Trophoblast cell (in vitro differentiated cells and primary cell): Measurements from ENCODE around the gene ZSWIM1.

ENCODE experiments used
- DNase-seq, 2 donors: peaks; one replicate each; pipeline ENCODE4 v3.0.0-alpha.2; 2016
- H2AFZ ChIP-seq: 2 replicates; pipeline ENCODE4 v1.6.1; 2013; ENCODE audit warnings: low read length, moderate library complexity, mild to moderate bottlenecking; ENCODE audit not compliant: insufficient read depth, poor library complexity
- H2AK5ac ChIP-seq: 2 replicates; pipeline ENCODE4 v1.6.1; 2013; ENCODE audit warnings: mild to moderate bottlenecking, low read length
- H2BK120ac ChIP-seq: 2 replicates; pipeline ENCODE4 v1.6.1; 2013; ENCODE audit warnings: low read length, mild to moderate bottlenecking, moderate library complexity; ENCODE audit not compliant: insufficient read depth, poor library complexity
- H2BK12ac ChIP-seq: 2 replicates; pipeline ENCODE4 v1.6.1; 2013; ENCODE audit warnings: mild to moderate bottlenecking, low read length, moderate library complexity
- H2BK5ac ChIP-seq: 2 replicates; pipeline ENCODE4 v1.6.1; 2013; ENCODE audit warnings: low read length, low read depth, moderate library complexity, mild to moderate bottlenecking; ENCODE audit not compliant: poor library complexity
- H3K14ac ChIP-seq: 2 replicates; pipeline ENCODE4 v1.6.1; 2013; ENCODE audit warnings: mild to moderate bottlenecking, low read length
- H3K18ac ChIP-seq: 2 replicates; pipeline ENCODE4 v1.6.1; 2013; ENCODE audit warnings: mild to moderate bottlenecking, low read length
- H3K23ac ChIP-seq: 2 replicates; pipeline ENCODE4 v1.6.1; 2013; ENCODE audit warnings: low read length
- H3K27ac ChIP-seq: 2 replicates; pipeline ENCODE4 v1.5.1; 2013; ENCODE audit warnings: low read depth, mild to moderate bottlenecking, inconsistent platforms, low read length, moderate library complexity
- H3K27me3 ChIP-seq: 2 replicates; pipeline ENCODE4 v1.6.1; 2013; ENCODE audit warnings: inconsistent platforms, mild to moderate bottlenecking, low read length, moderate library complexity; ENCODE audit not compliant: insufficient read depth
- H3K36me3 ChIP-seq, 2 experiments: 1 replicate in 1 of 2; 2 replicates in 1 of 2; pipeline ENCODE4 v1.6.1; 2013; ENCODE audit warnings: low read length in 2 of 2, mild to moderate bottlenecking in 2 of 2, moderate library complexity in 1 of 2; ENCODE audit not compliant: insufficient read depth in 2 of 2, control insufficient read depth in 1 of 2
- H3K4ac ChIP-seq: 2 replicates; pipeline ENCODE4 v1.6.1; 2013; ENCODE audit warnings: low read depth, mild to moderate bottlenecking, low read length, moderate library complexity
- H3K4me1 ChIP-seq, 2 experiments: 1 replicate in 1 of 2; 2 replicates in 1 of 2; pipeline ENCODE4 v1.6.1; 2013; ENCODE audit warnings: low read length in 2 of 2, mild to moderate bottlenecking in 2 of 2, moderate library complexity in 1 of 2; ENCODE audit not compliant: insufficient read depth in 2 of 2, control insufficient read depth in 1 of 2
- H3K4me2 ChIP-seq: 2 replicates; pipeline ENCODE4 v1.6.1; 2013; ENCODE audit warnings: inconsistent platforms, mild to moderate bottlenecking, low read length, moderate library complexity
- H3K4me3 ChIP-seq: 2 replicates; pipeline ENCODE4 v1.5.1; 2013; ENCODE audit warnings: mild to moderate bottlenecking, low read depth, low read length, inconsistent platforms
- H3K79me1 ChIP-seq: one replicate; pipeline ENCODE4 v1.6.1; 2013; ENCODE audit warnings: low read length
- H3K79me2 ChIP-seq: 2 replicates; pipeline ENCODE4 v1.6.1; 2013; ENCODE audit warnings: low read length, mild to moderate bottlenecking; ENCODE audit not compliant: control insufficient read depth, insufficient read depth, poor library complexity
- H3K9ac ChIP-seq: 2 replicates; pipeline ENCODE4 v1.6.1; 2013; ENCODE audit warnings: mild to moderate bottlenecking, low read length
- H3K9me3 ChIP-seq: 2 replicates; pipeline ENCODE4 v1.6.1; 2013; ENCODE audit warnings: low read depth, mild to moderate bottlenecking, control low read depth, inconsistent platforms, low read length; ENCODE audit not compliant: insufficient read depth
- H4K12ac ChIP-seq: 2 replicates; pipeline ENCODE4 v1.6.1; 2013; ENCODE audit warnings: low read depth, mild to moderate bottlenecking, low read length, moderate library complexity
- H4K8ac ChIP-seq: 2 replicates; pipeline ENCODE4 v1.6.1; 2013; ENCODE audit warnings: low read depth, mild to moderate bottlenecking, low read length, moderate library complexity
- H4K91ac ChIP-seq: one replicate; pipeline ENCODE4 v1.6.1; 2013; ENCODE audit warnings: low read depth, mild to moderate bottlenecking, low read length, moderate library complexity
- WGBS: extraction: QIAGEN DNeasy Blood & Tissue Kit; methylation state at CpG from one replicate; pipeline ENCODE4 v1.1.7; 2013; ENCODE audit warnings: missing lambda C conversion rate; ENCODE audit not compliant: insufficient read length, insufficient coverage; ENCODE audit errors: extremely low coverage; 5-methylcytosine and 5-hydroxymethylcytosine counted together

The ZSWIM1 gene

GRCh38 chr20:45907219-45907948 is 26.4 kb downstream of the ZSWIM1 start:
- H3K27me3 ChIP-seq, result no peaks in the 10 kb centered on the region
- H2BK120ac ChIP-seq, result no peak overlapping the region
- H2BK5ac ChIP-seq, result no peak overlapping the region
- H3K4ac ChIP-seq, result no peak overlapping the region
- no peak overlapping the region for H2AK5ac ChIP-seq
- no peak overlapping the region for H3K4me2 ChIP-seq
- peaks cover 7 to 10% of the 10 kb centered on the region in 2 experiments for H3K36me3 ChIP-seq
- no peaks in the 10 kb centered on the region for H3K79me2 ChIP-seq
- H3K4me3 ChIP-seq, result no peak overlapping the region
- no peak overlapping the region for H2BK12ac ChIP-seq
- no peak overlapping the region for H3K9ac ChIP-seq
- H2AFZ ChIP-seq, result no peak overlapping the region
- no peak overlapping the region for H3K14ac ChIP-seq
- no peak overlapping the region for H3K18ac ChIP-seq
- peaks cover 8% of the 10 kb centered on the region for H3K79me1 ChIP-seq
- H4K12ac ChIP-seq, result no peak overlapping the region
- no peak for DNase-seq
- peaks cover 10 to 14% of the 10 kb centered on the region in 2 experiments for H3K4me1 ChIP-seq
- no peak overlapping the region for H3K23ac ChIP-seq
- H4K8ac ChIP-seq, result no peak overlapping the region
- WGBS, result no CpG with 5 or more reads among the region's 17 CpGs
- H4K91ac ChIP-seq, result no peak overlapping the region
- no peak overlapping the region for H3K27ac ChIP-seq
- H3K9me3 ChIP-seq, result no peaks in the 10 kb centered on the region

GRCh38 chr20:45908084-45908483 is 27.1 kb downstream of the ZSWIM1 start:
- Histone ChIP-seq H3K23ac (no peak overlapping the region), H2AFZ (no peak overlapping the region), H3K4ac (no peak overlapping the region), H3K79me2 (no peaks in the 10 kb centered on the region), H3K4me2 (no peak overlapping the region), H4K8ac (no peak overlapping the region), H3K79me1 (peaks cover 10% of the 10 kb centered on the region), H3K27me3 (no peaks in the 10 kb centered on the region), H3K9ac (no peak overlapping the region), H4K91ac (no peak overlapping the region), H2AK5ac (no peak overlapping the region), H2BK12ac (no peak overlapping the region), H2BK120ac (no peak overlapping the region), H2BK5ac (no peak overlapping the region), H3K4me3 (no peak overlapping the region), H3K18ac (no peak overlapping the region), H3K4me1 (peaks cover 11 to 16% of the 10 kb centered on the region in 2 experiments), H4K12ac (no peak overlapping the region), H3K14ac (no peak overlapping the region), H3K36me3 (peaks cover 7 to 10% of the 10 kb centered on the region in 2 experiments), H3K9me3 (no peaks in the 10 kb centered on the region), H3K27ac (no peak overlapping the region)
- DNase-seq, result no peak
- WGBS, result no CpG with 5 or more reads among the region's 2 CpGs

- H3K27ac ChIP-seq, result no peak overlapping the region
- no peak overlapping the region for H3K4me3 ChIP-seq
- no peak overlapping the region for H4K12ac ChIP-seq
- H4K91ac ChIP-seq, result no peak overlapping the region
- H2BK120ac ChIP-seq, result no peak overlapping the region
- H2BK12ac ChIP-seq, result no peak overlapping the region
- H3K9me3 ChIP-seq, result no peaks in the 10 kb centered on the region
- no peak overlapping the region for H3K4ac ChIP-seq
- no peak for DNase-seq
- H3K4me2 ChIP-seq, result no peak overlapping the region
- H4K8ac ChIP-seq, result no peak overlapping the region
- no peak overlapping the region for H2AK5ac ChIP-seq
- H3K27me3 ChIP-seq, result no peaks in the 10 kb centered on the region
- H3K36me3 ChIP-seq, result peaks cover 7 to 10% of the 10 kb centered on the region in 2 experiments
- H3K14ac ChIP-seq, result no peak overlapping the region
- H3K18ac ChIP-seq, result no peak overlapping the region
- H3K23ac ChIP-seq, result no peak overlapping the region
- no peak overlapping the region for H2BK5ac ChIP-seq
- no peaks in the 10 kb centered on the region for H3K79me2 ChIP-seq
- WGBS, result 100% methylated on average over 1 of the region's 12 CpGs
- H3K4me1 ChIP-seq, result peaks cover 11 to 16% of the 10 kb centered on the region in 2 experiments
- H3K79me1 ChIP-seq, result peaks cover 10% of the 10 kb centered on the region
- H2AFZ ChIP-seq, result no peak overlapping the region
- H3K9ac ChIP-seq, result no peak overlapping the region
Measured at GRCh38 chr20:45909336-45909808, 28.3 kb downstream of the ZSWIM1 start.

GRCh38 chr20:45909817-45910669 is 29.0 kb downstream of the ZSWIM1 start:
- no peak overlapping the region for H2AFZ ChIP-seq

More at GRCh38 chr20:45909817-45910669, 29.0 kb downstream of the ZSWIM1 start:
- Histone ChIP-seq H2BK12ac (no peak overlapping the region), H3K4me2 (peak overlapping the region; percentile 23), H3K79me2 (no peaks in the 10 kb centered on the region), H3K18ac (no peak overlapping the region), H3K9ac (no peak overlapping the region), H2AK5ac (no peak overlapping the region), H3K27ac (no peak overlapping the region), H3K4ac (no peak overlapping the region), H3K4me1 (peaks cover 11 to 16% of the 10 kb centered on the region in 2 experiments), H4K8ac (peak overlapping the region; percentile 9), H4K12ac (no peak overlapping the region), H3K36me3 (peaks cover 2 to 5% of the 10 kb centered on the region in 2 experiments), H3K4me3 (no peak overlapping the region), H4K91ac (no peak overlapping the region), H3K14ac (no peak overlapping the region), H2BK5ac (no peak overlapping the region), H3K79me1 (peaks cover 10% of the 10 kb centered on the region), H2BK120ac (no peak overlapping the region), H3K27me3 (no peaks in the 10 kb centered on the region), H3K9me3 (no peaks in the 10 kb centered on the region), H3K23ac (no peak overlapping the region)
- WGBS, result no CpG with 5 or more reads among the region's 22 CpGs
- DNase-seq, result no peak
